Measurements from ENCODE around the gene PRAMEF2. TPM values are rescaled to one million over a fixed set of nuclear protein-coding genes. Genes with fewer than 3 reads are reported as not detected.
"Not testable (repeated sequence)": the region's sequence is repeated elsewhere in the genome, so short reads cannot be mapped to it uniquely, and the experiment has no call there.

Gene PRAMEF2, protein sequence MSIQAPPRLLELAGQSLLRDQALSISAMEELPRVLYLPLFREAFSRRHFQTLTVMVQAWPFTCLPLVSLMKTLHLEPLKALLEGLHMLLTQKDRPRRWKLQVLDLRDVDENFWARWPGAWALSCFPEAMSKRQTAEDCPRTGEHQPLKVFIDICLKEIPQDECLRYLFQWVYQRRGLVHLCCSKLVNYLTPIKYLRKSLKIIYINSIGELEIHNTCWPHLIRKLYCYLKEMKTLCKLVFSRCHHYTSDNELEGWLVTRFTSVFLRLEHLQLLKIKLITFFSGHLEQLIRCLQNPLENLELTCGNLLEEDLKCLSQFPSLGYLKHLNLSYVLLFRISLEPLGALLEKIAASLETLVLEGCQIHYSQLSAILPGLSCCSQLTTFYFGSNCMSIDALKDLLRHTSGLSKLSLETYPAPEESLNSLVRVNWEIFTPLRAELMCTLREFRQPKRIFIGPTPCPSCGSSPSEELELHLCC
- total RNA-seq = not detected

DNA sequence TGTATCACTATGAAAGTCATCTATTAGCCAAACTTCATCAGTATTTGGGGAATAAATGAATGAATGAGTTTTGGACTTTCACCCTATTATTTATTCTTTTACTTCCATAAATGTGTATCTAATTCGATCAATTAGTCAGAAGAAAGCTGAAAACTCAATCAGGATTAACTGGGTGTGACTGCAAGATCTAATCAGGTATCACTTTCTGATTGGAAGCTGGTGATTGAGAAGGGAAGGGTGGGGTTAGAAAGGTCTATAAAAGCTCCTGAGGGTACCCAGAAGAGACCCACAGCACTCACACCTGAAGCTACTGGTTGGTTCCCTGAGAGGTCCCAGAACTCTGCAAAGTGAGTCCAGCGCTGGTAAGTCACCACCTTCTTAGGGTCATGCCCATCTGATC, at the start of gene PRAMEF2:
Gene PRAMEF2 (plus strand): TSS at position 301 of the 400 bp plus-strand sequence. CDS start 1,924 bp downstream, outside the sequence.
- DNase-seq, H3K27me3 ChIP-seq, H3K36me3 ChIP-seq, H3K9me3 ChIP-seq, H3K27ac ChIP-seq, H3K4me1 ChIP-seq, H3K4me3 ChIP-seq: not testable (repeated sequence)

- H3K9me3 ChIP-seq = no peaks in the 10 kb centered on the region
- no peaks in the 10 kb centered on the region for H3K4me1 ChIP-seq
- H3K4me3 ChIP-seq = no peak overlapping the region
- H3K27ac ChIP-seq = no peak overlapping the region
- TF ChIP-seq, protein P1, sequence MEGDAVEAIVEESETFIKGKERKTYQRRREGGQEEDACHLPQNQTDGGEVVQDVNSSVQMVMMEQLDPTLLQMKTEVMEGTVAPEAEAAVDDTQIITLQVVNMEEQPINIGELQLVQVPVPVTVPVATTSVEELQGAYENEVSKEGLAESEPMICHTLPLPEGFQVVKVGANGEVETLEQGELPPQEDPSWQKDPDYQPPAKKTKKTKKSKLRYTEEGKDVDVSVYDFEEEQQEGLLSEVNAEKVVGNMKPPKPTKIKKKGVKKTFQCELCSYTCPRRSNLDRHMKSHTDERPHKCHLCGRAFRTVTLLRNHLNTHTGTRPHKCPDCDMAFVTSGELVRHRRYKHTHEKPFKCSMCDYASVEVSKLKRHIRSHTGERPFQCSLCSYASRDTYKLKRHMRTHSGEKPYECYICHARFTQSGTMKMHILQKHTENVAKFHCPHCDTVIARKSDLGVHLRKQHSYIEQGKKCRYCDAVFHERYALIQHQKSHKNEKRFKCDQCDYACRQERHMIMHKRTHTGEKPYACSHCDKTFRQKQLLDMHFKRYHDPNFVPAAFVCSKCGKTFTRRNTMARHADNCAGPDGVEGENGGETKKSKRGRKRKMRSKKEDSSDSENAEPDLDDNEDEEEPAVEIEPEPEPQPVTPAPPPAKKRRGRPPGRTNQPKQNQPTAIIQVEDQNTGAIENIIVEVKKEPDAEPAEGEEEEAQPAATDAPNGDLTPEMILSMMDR (IDR thresholded peaks at IDR 0.05) = no peak
- no peak for TF ChIP-seq POLR2A (IDR thresholded peaks at IDR 0.05)
- no peak for DNase-seq
- H3K27me3 ChIP-seq = no peaks in the 10 kb centered on the region
- no peaks in the 10 kb centered on the region for H3K36me3 ChIP-seq
Observed at GRCh38 chr1:12809933-12810332, 47.0 kb upstream of the PRAMEF2 start.

DNA sequence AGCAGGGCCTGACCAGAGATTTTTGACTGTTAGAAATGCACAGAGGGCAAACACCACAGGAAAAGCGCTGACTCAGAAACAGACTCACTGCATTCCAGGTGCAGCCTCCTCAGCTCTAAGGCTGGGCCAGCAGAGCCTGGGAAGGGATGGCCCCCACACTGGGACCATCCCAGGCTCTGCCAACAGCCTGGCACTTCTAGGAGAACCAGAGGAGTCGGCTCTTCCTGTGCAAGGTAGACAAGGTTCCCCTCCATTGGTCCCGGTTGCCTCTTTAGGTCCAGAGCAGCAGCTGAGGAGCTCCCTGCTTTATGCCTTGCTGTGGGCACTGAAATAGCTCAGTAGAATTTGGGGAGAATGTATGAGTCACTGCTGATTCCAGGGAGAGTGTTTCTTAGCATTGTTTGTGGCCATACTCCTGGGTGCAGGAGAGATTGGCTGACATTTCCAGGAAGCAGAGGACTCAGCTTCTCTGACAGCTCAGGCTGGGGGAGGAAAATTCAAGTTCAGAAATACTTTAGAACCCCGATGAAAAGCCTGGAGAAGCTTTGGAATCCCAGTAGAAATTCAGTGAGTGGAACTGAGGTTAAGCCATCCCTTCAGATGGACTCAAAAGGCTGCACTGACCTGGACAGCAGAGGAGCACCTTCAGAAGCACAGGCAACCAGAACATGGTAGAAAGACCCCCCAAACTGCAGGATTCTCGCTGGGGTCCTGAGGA, 46.0 kb upstream of the PRAMEF2 start:
- no peaks in the 10 kb centered on the region for H3K4me1 ChIP-seq
- TF ChIP-seq, protein P1 (IDR thresholded peaks at IDR 0.05) = no peak
- no peak for TF ChIP-seq POLR2A (IDR thresholded peaks at IDR 0.05)
- DNase-seq = no peak
- no peaks in the 10 kb centered on the region for H3K9me3 ChIP-seq
- H3K27ac ChIP-seq = no peak overlapping the region
- H3K36me3 ChIP-seq = no peaks in the 10 kb centered on the region
- no peaks in the 10 kb centered on the region for H3K27me3 ChIP-seq
- no peak overlapping the region for H3K4me3 ChIP-seq

DNA sequence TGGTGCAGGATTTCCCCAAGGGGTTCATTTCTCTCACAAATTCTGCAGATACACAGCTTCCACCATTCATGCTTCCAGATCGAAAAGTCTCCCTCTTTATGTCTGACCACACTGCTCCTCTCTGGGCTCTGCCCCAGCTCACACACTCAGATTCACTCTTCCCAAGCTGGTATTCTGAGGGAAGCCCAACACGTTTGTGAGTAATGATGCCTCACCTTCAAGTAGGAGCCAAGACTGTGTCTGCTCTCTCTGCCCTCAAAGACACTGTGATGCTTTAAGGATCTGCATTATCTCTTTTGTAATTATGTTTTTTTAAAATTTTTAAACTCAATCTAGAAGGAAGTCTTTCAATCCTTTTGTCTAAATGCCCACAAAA, 45.5 kb upstream of the PRAMEF2 start:
- H3K36me3 ChIP-seq = no peaks in the 10 kb centered on the region

DNA sequence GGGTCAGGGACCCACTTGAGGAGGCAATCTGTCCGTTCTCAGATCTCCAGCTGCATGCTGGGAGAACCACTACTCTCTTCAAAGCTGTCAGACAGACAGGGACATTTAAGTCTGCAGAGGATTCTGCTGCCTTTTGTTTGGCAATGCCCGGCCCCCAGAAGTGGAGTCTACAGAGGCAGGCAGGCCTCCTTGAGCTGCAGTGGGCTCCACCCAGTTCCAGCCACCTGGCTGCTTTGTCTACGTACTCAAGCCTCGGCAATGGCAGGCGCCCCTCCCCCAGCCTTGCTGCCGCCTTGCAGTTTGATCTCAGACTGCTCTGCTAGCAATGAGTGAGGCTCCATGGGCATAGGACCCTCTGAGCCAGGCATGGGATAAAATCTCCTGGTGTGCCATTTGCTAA, 37.8 kb upstream of the PRAMEF2 start:
- not testable (repeated sequence) for H3K27me3 ChIP-seq, DNase-seq, H3K9me3 ChIP-seq, H3K4me3 ChIP-seq, H3K36me3 ChIP-seq, H3K4me1 ChIP-seq, H3K27ac ChIP-seq

More for the DNA sequence above, 45.5 kb upstream of the PRAMEF2 start:
- Histone ChIP-seq H3K9me3 (no peaks in the 10 kb centered on the region), H3K4me1 (no peaks in the 10 kb centered on the region), H3K27ac (no peak overlapping the region), H3K27me3 (no peaks in the 10 kb centered on the region), H3K4me3 (no peak overlapping the region)
- no peak for DNase-seq
- TF ChIP-seq, protein P1 (IDR thresholded peaks at IDR 0.05) = no peak
- TF ChIP-seq POLR2A (IDR thresholded peaks at IDR 0.05) = no peak

- not testable (repeated sequence) for H3K9me3 ChIP-seq, H3K4me3 ChIP-seq, H3K4me1 ChIP-seq, H3K36me3 ChIP-seq, H3K27ac ChIP-seq, H3K27me3 ChIP-seq, DNase-seq
Observed at GRCh38 chr1:12831310-12831709, 25.6 kb upstream of the PRAMEF2 start, which contains the start of gene PRAMEF11. TSS of gene PRAMEF11 (minus strand) at chr1:12831410. CDS start at chr1:12828789, 2,621 bp downstream.

DNA sequence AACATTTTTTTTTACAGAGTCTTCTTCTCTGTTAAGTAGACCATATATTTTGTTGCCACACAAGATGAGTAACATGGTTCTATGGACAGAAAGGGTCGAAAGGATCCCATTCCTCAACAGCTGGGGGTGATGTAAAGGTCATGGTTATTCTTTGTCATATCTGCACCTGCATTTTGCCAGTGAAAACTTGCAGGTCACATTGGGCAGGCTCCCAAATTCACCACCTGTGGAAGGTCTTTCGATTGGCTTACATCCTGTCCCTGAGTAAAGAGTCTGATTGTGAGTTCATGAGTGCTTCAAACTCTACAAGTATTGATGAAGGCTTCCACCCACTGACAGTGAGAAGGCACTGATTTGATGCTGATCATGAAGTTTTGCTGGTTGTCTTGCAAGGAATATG, 23.6 kb upstream of the PRAMEF2 start:
- H3K36me3 ChIP-seq, DNase-seq, H3K4me1 ChIP-seq, H3K9me3 ChIP-seq, H3K27ac ChIP-seq, H3K4me3 ChIP-seq, H3K27me3 ChIP-seq: not testable (repeated sequence)

GRCh38 chr1:12848620-12849019, 8.3 kb upstream of the PRAMEF2 start, which contains the start of gene HNRNPCL1:
TSS of gene HNRNPCL1 (minus strand) at chr1:12848720. CDS start at chr1:12848289, 431 bp downstream.
- H3K4me1 ChIP-seq, H3K9me3 ChIP-seq, H3K36me3 ChIP-seq, H3K27me3 ChIP-seq, H3K4me3 ChIP-seq, H3K27ac ChIP-seq, DNase-seq: not testable (repeated sequence)

Measured in Peyer's patch (tissue), 4 donors.